ENCODE measurements around the gene SORCS2. TPM values are rescaled to one million over a fixed set of nuclear protein-coding genes. Genes with fewer than 3 reads are reported as not detected.

SORCS2 gene
- total RNA-seq, 4 donors from 2014 or later: 0.07 to 1.2 (median 0.11) TPM

- in situ Hi-C loops (cut with MboI; ENCODE audit: low sequenced_read_pairs in 4 of 4) (loop anchor here in 2 of 4 donors (25.0 kb wide), 1 partner anchor 513 kb away; the partner anchor contains the start of gene SORCS2 (in 2 of the 2)), intact Hi-C loops (cut with DNase I; ENCODE audit: low total_unique reads) (no loop called here)
- H3K27me3 ChIP-seq: peaks cover 0 to 13% (median 10%) of the 10 kb centered on the region in 3 donors
- H3K27ac ChIP-seq: no peak overlapping the region
- no peak overlapping the region for H3K4me3 ChIP-seq
- H3K9me3 ChIP-seq: no peaks in the 10 kb centered on the region
- ATAC-seq: no peak
- no peak for DNase-seq
- TF ChIP-seq CTCF (IDR thresholded peaks at IDR 0.05 in 4 of 5, conservative IDR thresholded peaks at IDR 0.05 in 1 of 5) (no peak), POLR2A (IDR thresholded peaks at IDR 0.05) (no peak)
- no peaks in the 10 kb centered on the region for H3K36me3 ChIP-seq
- H3K4me1 ChIP-seq: no peaks in the 10 kb centered on the region
Measured at GRCh38 chr4:7700665-7701064, 508.3 kb downstream of the SORCS2 start.

GRCh38 chr4:7701866-7702649 lies 509.7 kb downstream of the SORCS2 start:
- in situ Hi-C loops (cut with MboI; ENCODE audit: low sequenced_read_pairs in 4 of 4): loop anchor here in 2 of 4 donors (25.0 kb wide), 1 partner anchor 515 kb away; the partner anchor contains the start of gene SORCS2 (in 2 of the 2)
- intact Hi-C loops (cut with DNase I; ENCODE audit: low total_unique reads): no loop called here
- no peaks in the 10 kb centered on the region for H3K4me1 ChIP-seq

GRCh38 chr4:7703688-7704087 lies 511.4 kb downstream of the SORCS2 start:
- TF ChIP-seq CTCF (IDR thresholded peaks at IDR 0.05 in 4 of 5, conservative IDR thresholded peaks at IDR 0.05 in 1 of 5): no peak
- TF ChIP-seq POLR2A (IDR thresholded peaks at IDR 0.05): no peak
- DNase-seq (no peak), ATAC-seq (no peak)
- H3K36me3 ChIP-seq: no peaks in the 10 kb centered on the region
- H3K4me1 ChIP-seq: no peaks in the 10 kb centered on the region
- no peak overlapping the region for H3K4me3 ChIP-seq
- intact Hi-C loops (cut with DNase I; ENCODE audit: low total_unique reads): no loop called here
- no peak overlapping the region for H3K27ac ChIP-seq
- H3K27me3 ChIP-seq: no peaks in the 10 kb centered on the region
- no peaks in the 10 kb centered on the region for H3K9me3 ChIP-seq
- in situ Hi-C loops (cut with MboI; ENCODE audit: low sequenced_read_pairs in 4 of 4): loop anchor here in 2 of 4 donors (25.0 kb wide), 1 partner anchor 516 kb away; the partner anchor contains the start of gene SORCS2 (in 2 of the 2)

More at GRCh38 chr4:7701866-7702649, 509.7 kb downstream of the SORCS2 start:
- no peak overlapping the region for H3K4me3 ChIP-seq
- H3K9me3 ChIP-seq: no peaks in the 10 kb centered on the region
- ATAC-seq (no peak), DNase-seq (no peak)
- TF ChIP-seq POLR2A (IDR thresholded peaks at IDR 0.05) (no peak), CTCF (IDR thresholded peaks at IDR 0.05 in 4 of 5, conservative IDR thresholded peaks at IDR 0.05 in 1 of 5) (no peak)
- H3K27me3 ChIP-seq: peaks cover 0 to 10% (median 9%) of the 10 kb centered on the region in 3 donors
- H3K27ac ChIP-seq: no peak overlapping the region
- no peaks in the 10 kb centered on the region for H3K36me3 ChIP-seq

DNA sequence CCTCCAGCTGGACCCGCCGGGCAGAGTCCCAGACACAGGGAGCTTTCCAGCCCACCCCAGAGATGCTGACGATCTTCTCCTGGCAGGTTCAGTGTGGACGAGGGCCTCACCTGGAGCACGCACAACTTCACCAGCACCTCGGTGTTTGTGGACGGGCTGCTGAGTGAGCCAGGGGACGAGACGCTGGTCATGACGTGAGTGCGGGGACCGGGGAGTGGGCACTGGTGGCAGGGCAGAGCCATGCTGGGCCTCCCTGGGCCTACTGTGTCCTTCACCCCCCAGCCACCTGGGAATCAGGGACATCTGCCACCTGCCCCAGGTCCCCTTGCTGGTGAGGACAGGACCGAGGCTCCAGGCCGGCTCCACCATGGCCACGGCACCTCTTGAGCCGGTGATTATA lies 511.8 kb downstream of the SORCS2 start:
- TF ChIP-seq POLR2A (IDR thresholded peaks at IDR 0.05): no peak
- TF ChIP-seq CTCF (IDR thresholded peaks at IDR 0.05 in 4 of 5, conservative IDR thresholded peaks at IDR 0.05 in 1 of 5): no peak
- Histone ChIP-seq H3K9me3 (no peaks in the 10 kb centered on the region), H3K4me1 (no peaks in the 10 kb centered on the region), H3K36me3 (no peaks in the 10 kb centered on the region), H3K4me3 (no peak overlapping the region), H3K27ac (no peak overlapping the region), H3K27me3 (no peaks in the 10 kb centered on the region)
- DNase-seq: no peak
- intact Hi-C loops (cut with DNase I; ENCODE audit: low total_unique reads) (no loop called here), in situ Hi-C loops (cut with MboI; ENCODE audit: low sequenced_read_pairs in 4 of 4) (loop anchor here in 2 of 4 donors (25.0 kb wide), 1 partner anchor 517 kb away; the partner anchor contains the start of gene SORCS2 (in 2 of the 2))
- ATAC-seq: no peak

Measured in gastrocnemius medialis (tissue), 4 donors.